ENCODE results near the gene CKAP2L. TPM values are rescaled to one million over a fixed set of nuclear protein-coding genes. Genes with fewer than 3 reads are reported as not detected.
A peak's percentile ranks its signal among the peaks of the same experiment; 100 is the strongest.

Gene CKAP2L
- 4.1 TPM for total RNA-seq (ENCODE audit: insufficient read depth, low replicate concordance)

DNA sequence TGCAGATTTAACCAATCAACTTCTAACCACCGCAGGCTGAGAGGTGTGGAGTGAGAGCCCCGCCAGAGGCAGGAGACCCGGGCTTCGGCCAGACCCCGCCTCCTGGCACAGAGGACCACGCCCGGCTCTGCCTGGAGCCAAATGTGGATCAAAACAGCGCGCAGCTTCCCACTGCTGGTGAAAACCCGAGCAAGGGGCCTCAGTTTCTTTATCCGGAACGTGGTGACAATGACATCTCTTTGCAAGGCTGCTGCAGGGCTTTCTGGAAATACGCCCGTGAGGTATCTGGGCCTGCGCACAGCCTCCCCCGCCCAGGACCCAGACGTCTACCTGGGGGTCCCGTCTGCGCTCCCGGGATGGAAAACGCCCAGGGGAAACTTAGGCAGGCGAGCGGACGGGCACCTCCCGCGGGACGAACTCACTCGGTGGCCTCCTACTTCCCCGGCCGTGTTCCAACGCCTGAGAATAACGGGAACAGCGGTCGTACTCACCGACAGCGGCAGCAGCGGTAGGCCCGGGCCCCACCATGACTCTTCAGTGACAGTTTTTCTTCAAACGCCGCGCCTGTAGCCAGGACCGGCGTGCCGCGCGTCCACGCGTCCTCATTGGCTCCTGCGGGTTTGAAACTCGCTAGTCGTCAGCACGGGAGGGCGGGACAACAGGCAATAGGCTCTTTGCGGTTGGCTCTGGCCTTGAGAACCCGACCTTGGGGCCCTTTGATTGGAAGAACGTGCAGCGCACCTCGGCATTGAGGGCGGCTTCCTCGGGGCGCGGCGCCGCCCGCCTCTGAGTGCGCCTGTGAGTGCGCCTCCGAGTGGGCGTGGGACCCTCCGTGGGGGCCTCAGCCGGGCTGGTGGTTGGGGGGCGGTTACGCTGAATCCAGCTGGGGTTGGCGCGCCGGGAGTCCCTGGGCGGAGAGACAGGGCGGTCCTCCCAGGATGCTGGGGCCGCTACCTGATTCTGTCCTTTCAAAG lies at the start of gene CKAP2L:
TSS of gene CKAP2L (minus strand) at position 539 of the 974 bp plus-strand sequence. CDS start at position 528, 11 bp downstream.
- DNase-seq (ENCODE audit: low spot score): peak; percentile 99

DNA sequence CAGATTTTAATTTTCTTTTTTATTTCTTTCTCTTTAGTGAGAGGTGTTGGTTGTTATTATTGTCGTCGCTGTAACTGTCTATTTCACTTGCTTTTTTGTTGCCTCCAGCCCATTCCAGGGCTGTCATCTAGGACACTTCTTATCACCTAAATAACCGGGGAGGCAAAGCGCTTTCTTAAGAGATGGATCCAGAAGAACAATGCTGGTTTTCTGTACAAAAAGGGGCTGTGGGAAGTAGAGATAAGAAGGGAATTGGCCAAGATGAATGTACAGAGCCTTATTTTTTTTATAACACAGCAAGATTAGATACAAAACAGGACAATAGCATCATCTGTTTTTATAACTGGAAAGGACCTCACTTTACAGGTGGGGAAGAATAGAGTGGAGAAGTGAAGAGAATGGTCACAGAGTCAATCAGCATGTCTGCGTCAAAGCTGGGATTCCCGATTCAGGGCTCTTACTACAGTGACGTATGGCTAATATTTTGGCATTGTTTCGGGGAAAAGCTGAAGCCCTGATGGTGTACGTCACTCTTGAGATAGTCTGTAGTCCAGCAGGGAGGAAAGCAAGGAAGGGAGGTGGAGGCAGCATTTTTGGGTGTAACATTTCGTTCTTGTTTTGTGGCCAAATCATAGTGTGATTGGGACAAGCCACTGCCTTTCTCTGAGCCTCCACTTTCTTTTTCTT lies 49.0 kb upstream of the CKAP2L start:
- DNase-seq (ENCODE audit: low spot score): no peak

- peak; percentile 71 for DNase-seq (ENCODE audit: low spot score)
Observed at GRCh38 chr2:112812318-112813267, 48.2 kb upstream of the CKAP2L start.

DNA sequence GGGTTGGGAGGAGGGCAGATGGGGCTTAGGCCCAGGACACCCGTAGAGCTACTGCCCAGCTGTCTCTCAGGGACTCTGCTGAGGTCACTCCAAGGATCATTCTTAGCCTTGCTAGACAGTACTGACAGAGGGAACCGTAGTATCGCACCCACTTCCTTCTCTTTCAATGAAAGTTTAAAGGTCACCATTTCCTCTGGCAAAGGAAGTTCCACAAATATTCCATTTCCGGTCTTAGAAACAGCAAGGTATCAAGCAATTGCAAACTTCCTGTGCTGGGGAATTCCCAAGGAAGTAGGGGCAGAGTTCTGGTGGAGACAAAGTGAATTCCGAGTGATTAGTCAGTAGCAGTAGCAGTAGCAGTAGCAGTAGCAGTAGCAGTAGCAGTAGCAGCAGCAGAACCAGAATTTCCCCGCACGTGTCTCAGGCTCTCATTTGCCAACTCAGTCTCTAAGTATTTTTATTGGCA lies 47.5 kb upstream of the CKAP2L start:
- peak; percentile 55 for DNase-seq (ENCODE audit: low spot score)

GRCh38 chr2:112811276-112811831 lies 46.9 kb upstream of the CKAP2L start:
- no peak for DNase-seq (ENCODE audit: low spot score)

DNA sequence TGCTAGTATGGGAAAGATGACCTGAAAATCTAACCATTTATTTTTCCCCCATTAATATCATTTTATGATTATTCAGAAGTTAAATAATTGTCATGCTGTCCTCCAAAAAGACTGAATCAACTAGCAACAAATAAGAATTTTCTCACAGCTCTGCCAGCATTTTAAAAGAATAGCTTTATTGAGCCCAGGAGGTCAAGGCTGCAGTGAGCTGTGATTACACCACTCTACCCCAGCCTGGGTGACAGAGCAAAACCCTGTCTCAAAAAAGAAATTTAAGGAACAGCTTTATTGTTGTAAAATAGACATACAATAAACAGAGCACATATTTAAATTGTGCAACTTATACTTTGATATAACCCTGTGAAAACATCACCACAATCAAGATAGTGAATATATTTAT lies 44.7 kb upstream of the CKAP2L start:
- no peak for DNase-seq (ENCODE audit: low spot score)

DNA sequence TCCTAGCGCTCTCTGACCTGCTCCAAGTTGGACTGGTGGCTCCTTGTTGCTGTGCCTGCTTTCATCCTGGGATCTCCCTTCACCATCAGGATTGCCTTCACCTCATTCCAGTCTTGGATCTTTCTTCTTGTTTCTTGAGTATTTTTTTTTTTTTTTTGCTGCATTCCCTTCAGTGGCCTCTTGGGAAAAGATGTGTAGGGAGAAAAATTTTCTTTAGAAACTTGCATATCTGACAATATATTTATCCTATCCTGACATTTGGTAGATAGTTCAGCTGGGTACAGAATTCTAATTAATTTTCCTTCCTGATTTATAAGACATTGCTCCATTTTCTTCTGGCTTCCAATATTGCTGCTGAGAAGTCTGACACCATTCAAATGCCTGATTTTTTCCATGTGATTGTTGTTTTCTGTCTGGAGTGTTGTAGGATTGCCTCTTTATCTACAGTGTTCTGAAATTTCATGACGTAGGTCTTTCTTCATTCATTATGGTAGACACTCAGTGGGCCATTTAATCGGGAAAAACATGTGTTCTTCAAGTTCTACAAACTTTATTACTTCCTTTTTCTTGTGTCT lies 42.9 kb upstream of the CKAP2L start:
- DNase-seq (ENCODE audit: low spot score): no peak

- peak; percentile 58 for DNase-seq (ENCODE audit: low spot score)
Observed at GRCh38 chr2:112805542-112805941, 41.1 kb upstream of the CKAP2L start.

GRCh38 chr2:112803691-112804521 lies 39.5 kb upstream of the CKAP2L start:
- DNase-seq (ENCODE audit: low spot score): peak; percentile 59

DNA sequence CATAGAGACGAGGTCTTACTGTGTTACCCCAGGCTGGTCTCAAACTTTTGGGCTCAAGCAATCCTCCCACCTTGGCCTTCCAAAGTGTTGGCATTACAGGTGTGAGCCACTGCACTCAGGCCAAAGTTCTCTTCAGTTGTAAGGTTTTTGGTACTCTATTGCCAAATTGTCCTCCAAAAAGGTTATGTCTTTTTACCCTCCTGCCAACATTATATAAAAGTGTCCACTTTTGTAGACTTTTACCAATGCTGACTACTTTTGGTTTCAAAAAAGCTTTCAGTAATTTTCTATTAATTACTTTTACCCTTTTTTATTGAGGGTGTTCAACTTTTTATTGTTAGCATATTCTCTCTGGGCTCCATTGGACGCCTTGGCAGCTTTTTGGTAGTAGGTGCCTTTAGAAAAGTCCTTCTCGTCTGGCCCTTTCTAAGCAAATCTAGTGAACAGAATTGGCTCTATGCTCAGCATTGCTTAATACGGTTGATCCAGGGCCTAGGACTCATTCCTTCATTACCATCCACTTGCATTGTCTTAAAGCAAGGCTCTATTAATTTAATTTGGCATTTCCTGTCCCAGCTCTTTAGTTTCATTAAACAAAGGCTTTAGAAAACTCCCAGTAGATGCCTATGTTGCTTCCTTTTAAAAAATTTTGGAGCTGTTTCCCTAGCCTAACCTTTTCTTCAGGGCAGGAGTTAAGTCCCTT lies 36.6 kb upstream of the CKAP2L start:
- no peak for DNase-seq (ENCODE audit: low spot score)

- no peak for DNase-seq (ENCODE audit: low spot score)
Observed at GRCh38 chr2:112798979-112799975, 34.9 kb upstream of the CKAP2L start.

GRCh38 chr2:112796486-112796885 lies 32.1 kb upstream of the CKAP2L start:
- DNase-seq (ENCODE audit: low spot score): no peak

DNA sequence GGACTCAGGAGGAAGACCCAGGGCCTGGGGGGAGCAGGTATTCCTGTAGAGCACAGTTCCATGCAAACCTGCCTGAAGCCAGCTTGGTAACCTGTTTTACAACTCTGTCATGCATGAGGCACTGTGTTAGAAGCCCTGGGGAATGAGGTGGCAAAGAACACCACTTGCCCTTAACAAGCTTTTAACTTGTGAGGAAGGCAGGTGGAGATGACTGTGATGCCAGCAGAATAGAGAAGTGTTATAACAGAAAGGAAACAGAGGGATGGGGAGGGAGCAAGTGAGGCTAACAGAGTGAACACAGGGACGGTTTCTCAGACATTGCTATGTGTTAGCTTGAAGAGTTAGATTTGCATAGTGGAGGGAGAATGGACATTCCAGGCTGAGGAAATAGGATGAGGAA lies 31.4 kb upstream of the CKAP2L start:
- peak; percentile 77 for DNase-seq (ENCODE audit: low spot score)

GRCh38 chr2:112794841-112795240 lies 30.4 kb upstream of the CKAP2L start:
- DNase-seq (ENCODE audit: low spot score): no peak

- peak; percentile 82 for DNase-seq (ENCODE audit: low spot score)
Observed at GRCh38 chr2:112794131-112794733, 29.8 kb upstream of the CKAP2L start.

- DNase-seq (ENCODE audit: low spot score): peak; percentile 56
Observed at GRCh38 chr2:112793449-112793978, 29.1 kb upstream of the CKAP2L start.

- no peak for DNase-seq (ENCODE audit: low spot score)
Observed at GRCh38 chr2:112792419-112792818, 28.0 kb upstream of the CKAP2L start.

All from umbilical cord (tissue), 2 donors.